ENCODE data around the gene CSGALNACT2.
A peak's percentile ranks its signal among the peaks of the same experiment; 100 is the strongest.
"Not testable (repeated sequence)": the region's sequence is repeated elsewhere in the genome, so short reads cannot be mapped to it uniquely, and the experiment has no call there.

CSGALNACT2 gene

GRCh38 chr10:43125274-43125845, 12.9 kb upstream of the CSGALNACT2 start:
- DNase-seq: peak; percentile 13

GRCh38 chr10:43125881-43126731, 12.1 kb upstream of the CSGALNACT2 start:
- peak; percentile 17 for DNase-seq

- DNase-seq: peak; percentile 21
Measured at GRCh38 chr10:43126759-43127424, 11.4 kb upstream of the CSGALNACT2 start.

- peak; percentile 5 for DNase-seq
Measured at GRCh38 chr10:43127442-43127841, 10.8 kb upstream of the CSGALNACT2 start.

- no peak for DNase-seq
Measured at GRCh38 chr10:43128331-43128730, 9.9 kb upstream of the CSGALNACT2 start.

- DNase-seq: peak; percentile 52
Measured at GRCh38 chr10:43128958-43129706, 9.1 kb upstream of the CSGALNACT2 start.

GRCh38 chr10:43130770-43131171, 7.5 kb upstream of the CSGALNACT2 start:
- peak; percentile 16 for DNase-seq

- DNase-seq: peak; percentile 21
Measured at GRCh38 chr10:43131256-43131655, 7.0 kb upstream of the CSGALNACT2 start.

- DNase-seq: peak; percentile 13
Measured at GRCh38 chr10:43131906-43132305, 6.3 kb upstream of the CSGALNACT2 start.

- peak; percentile 23 for DNase-seq
Measured at GRCh38 chr10:43132867-43133787, 5.1 kb upstream of the CSGALNACT2 start.

- no peak for DNase-seq
Measured at GRCh38 chr10:43134126-43134905, 3.9 kb upstream of the CSGALNACT2 start.

GRCh38 chr10:43135064-43135463, 3.2 kb upstream of the CSGALNACT2 start:
- DNase-seq: no peak

GRCh38 chr10:43135656-43136055, 2.6 kb upstream of the CSGALNACT2 start:
- DNase-seq: no peak

GRCh38 chr10:43136432-43136831, 1.8 kb upstream of the CSGALNACT2 start:
- DNase-seq: no peak

GRCh38 chr10:43136995-43137716, 1.1 kb upstream of the CSGALNACT2 start:
- no peak for DNase-seq

- peak; percentile 86 for DNase-seq
Measured at GRCh38 chr10:43137717-43138020, 576 bp upstream of the CSGALNACT2 start.

GRCh38 chr10:43138757-43139241, 554 bp downstream of the CSGALNACT2 start:
- no peak for DNase-seq

- no peak for DNase-seq
Measured at GRCh38 chr10:43141421-43141820, 3.2 kb downstream of the CSGALNACT2 start.

GRCh38 chr10:43145311-43145710, 7.1 kb downstream of the CSGALNACT2 start:
- no peak for DNase-seq

- not testable (repeated sequence) for DNase-seq
Measured at GRCh38 chr10:43145936-43146335, 7.7 kb downstream of the CSGALNACT2 start.
